ENCODE measurements around the gene C11orf21.
A peak's percentile ranks its signal among the peaks of the same experiment; 100 is the strongest.

Gene C11orf21

DNA sequence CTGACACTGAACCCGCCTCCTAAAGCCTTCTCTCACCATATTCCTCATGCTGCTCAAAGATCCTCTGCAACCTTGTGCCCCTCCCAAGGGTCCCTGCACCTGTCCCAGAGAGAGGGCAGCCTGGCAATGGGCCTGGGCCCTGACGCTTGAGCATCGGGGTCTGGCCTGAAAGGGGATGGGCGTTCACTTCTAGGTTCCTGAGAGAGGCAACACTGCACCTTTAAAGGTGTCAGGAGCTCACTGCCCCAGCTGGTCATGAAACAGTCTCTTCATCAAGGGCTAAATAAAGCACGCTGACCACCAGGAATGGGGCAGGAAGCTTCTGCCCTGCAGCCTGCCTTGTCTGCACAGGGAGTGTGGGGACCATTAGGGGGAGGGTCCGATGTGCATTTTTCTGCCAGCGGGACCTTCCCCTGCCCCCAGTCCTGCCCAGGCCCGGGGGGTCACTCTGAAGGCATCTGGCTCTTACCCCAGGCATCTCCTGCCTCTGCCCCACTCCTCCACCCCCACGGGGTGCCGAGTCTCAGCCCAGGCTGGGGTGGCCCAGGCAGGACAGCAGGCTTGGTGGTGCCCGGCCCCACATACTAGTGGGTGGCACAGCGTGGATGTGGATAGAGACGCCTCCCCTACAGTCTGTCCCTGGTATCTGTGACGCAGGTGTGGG, 3.5 kb downstream of the C11orf21 start:
- TF ChIP-seq EZH2phosphoT487 (IDR thresholded peaks at IDR 0.05; ENCODE audit: borderline replicate concordance) = no peak
- TF ChIP-seq, protein P1, sequence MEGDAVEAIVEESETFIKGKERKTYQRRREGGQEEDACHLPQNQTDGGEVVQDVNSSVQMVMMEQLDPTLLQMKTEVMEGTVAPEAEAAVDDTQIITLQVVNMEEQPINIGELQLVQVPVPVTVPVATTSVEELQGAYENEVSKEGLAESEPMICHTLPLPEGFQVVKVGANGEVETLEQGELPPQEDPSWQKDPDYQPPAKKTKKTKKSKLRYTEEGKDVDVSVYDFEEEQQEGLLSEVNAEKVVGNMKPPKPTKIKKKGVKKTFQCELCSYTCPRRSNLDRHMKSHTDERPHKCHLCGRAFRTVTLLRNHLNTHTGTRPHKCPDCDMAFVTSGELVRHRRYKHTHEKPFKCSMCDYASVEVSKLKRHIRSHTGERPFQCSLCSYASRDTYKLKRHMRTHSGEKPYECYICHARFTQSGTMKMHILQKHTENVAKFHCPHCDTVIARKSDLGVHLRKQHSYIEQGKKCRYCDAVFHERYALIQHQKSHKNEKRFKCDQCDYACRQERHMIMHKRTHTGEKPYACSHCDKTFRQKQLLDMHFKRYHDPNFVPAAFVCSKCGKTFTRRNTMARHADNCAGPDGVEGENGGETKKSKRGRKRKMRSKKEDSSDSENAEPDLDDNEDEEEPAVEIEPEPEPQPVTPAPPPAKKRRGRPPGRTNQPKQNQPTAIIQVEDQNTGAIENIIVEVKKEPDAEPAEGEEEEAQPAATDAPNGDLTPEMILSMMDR (conservative IDR thresholded peaks at IDR 0.05; ENCODE audit: low read length) = no peak
- Histone ChIP-seq H3K4me1 (ENCODE audit: insufficient read depth, low read length, poor library complexity, severe bottlenecking) (peaks cover 19% of the 10 kb centered on the region), H2AFZ (ENCODE audit: low read length) (no peak overlapping the region), H3K4me2 (ENCODE audit: low read depth, low read length, poor library complexity, severe bottlenecking) (peak overlapping the region; percentile 84), H3K9ac (ENCODE audit: low read depth, low read length, poor library complexity, severe bottlenecking) (peak overlapping the region; percentile 60), H3K4me3 (ENCODE audit: low read length, poor library complexity, severe bottlenecking) (no peak overlapping the region), H3K79me2 (ENCODE audit: insufficient read depth, low read length) (peaks cover 42% of the 10 kb centered on the region), H3K9me2 (replicated peaks; ENCODE audit: low read depth, low read length) (no peaks in the 10 kb centered on the region), H3K9me3 (ENCODE audit: insufficient read depth, low read depth, low read length) (no peaks in the 10 kb centered on the region), H4K20me1 (ENCODE audit: insufficient read depth, low read length, poor library complexity, severe bottlenecking) (peaks cover 13% of the 10 kb centered on the region), H3F3A (ENCODE audit: low read depth) (peaks cover 4% of the 10 kb centered on the region), H3K27me3 (ENCODE audit: insufficient read depth, low read length, poor library complexity, severe bottlenecking) (no peaks in the 10 kb centered on the region), H3K36me3 (ENCODE audit: insufficient read depth, low read length) (peaks cover 9% of the 10 kb centered on the region; the same call in 1 of the 2 replicates)

DNA sequence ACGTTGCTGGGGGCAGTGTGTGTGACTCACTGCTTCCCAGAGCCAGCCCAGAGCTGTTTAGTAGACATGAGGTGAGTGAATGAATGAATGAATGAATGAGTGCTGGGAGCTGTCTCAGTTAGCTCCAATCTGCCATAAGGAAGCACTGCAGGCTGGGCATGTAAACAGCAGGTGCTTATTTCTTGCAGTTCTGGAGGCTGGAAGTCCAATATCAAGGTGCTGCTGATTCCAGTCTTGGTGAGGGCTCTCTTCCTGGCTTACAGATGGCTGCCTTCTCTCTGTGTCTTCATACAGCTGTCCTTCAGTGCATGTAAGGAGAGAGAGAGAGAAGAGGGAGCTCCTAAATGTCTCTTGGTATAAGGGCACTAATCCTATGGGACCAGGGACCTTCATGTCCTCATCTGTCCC, 4.1 kb downstream of the C11orf21 start:
- H3K27me3 ChIP-seq (ENCODE audit: insufficient read depth, low read length, poor library complexity, severe bottlenecking) = no peaks in the 10 kb centered on the region
- no peak overlapping the region for H3K4me2 ChIP-seq (ENCODE audit: low read depth, low read length, poor library complexity, severe bottlenecking)
- H3K4me3 ChIP-seq (ENCODE audit: low read length, poor library complexity, severe bottlenecking) = no peak overlapping the region
- peaks cover 13% of the 10 kb centered on the region for H4K20me1 ChIP-seq (ENCODE audit: insufficient read depth, low read length, poor library complexity, severe bottlenecking)
- no peak overlapping the region for H3K9ac ChIP-seq (ENCODE audit: low read depth, low read length, poor library complexity, severe bottlenecking)
- no peak overlapping the region for H2AFZ ChIP-seq (ENCODE audit: low read length)
- H3K9me3 ChIP-seq (ENCODE audit: insufficient read depth, low read depth, low read length) = no peaks in the 10 kb centered on the region
- TF ChIP-seq, protein P1 (conservative IDR thresholded peaks at IDR 0.05; ENCODE audit: low read length) = no peak
- no peak for TF ChIP-seq EZH2phosphoT487 (IDR thresholded peaks at IDR 0.05; ENCODE audit: borderline replicate concordance)
- H3K79me2 ChIP-seq (ENCODE audit: insufficient read depth, low read length) = peaks cover 35% of the 10 kb centered on the region
- peaks cover 4% of the 10 kb centered on the region for H3F3A ChIP-seq (ENCODE audit: low read depth)
- peaks cover 18% of the 10 kb centered on the region for H3K4me1 ChIP-seq (ENCODE audit: insufficient read depth, low read length, poor library complexity, severe bottlenecking)
- H3K36me3 ChIP-seq (ENCODE audit: insufficient read depth, low read length) = peaks cover 9% of the 10 kb centered on the region; the same call in 1 of the 2 replicates
- no peaks in the 10 kb centered on the region for H3K9me2 ChIP-seq (replicated peaks; ENCODE audit: low read depth, low read length)

DNA sequence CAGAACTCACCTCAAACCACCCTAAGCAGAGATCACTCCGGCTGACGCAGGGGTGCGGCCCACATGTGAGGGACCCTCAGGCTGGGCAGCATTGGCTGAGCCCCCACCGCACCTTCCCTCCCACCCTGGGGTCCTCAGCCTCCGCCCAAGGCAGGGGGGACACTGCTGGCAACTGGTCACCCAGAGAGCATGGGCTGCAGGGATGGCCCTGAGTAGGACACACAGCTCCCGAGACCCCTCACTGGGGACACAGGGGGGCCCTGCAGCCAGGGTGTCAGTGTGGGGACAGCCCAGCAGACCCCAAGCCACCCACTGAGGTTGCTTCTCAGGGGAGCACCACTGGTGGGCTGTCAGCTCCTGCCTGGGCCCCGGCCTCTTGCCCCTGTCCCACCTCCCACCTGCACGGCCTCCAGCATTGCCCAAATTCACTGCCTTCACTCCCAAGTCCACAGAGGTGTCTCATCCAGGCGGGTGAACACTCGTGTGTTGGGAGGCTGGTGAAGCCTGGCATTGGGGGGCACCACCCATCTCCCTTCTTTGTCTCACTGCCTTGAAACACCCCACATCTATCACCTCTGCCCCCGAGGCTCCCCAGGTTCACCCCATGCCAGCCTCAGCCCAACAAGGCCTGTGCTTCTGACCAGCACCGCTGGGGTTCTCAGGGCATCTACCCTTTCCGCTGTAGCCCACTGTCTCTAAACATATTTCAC, 4.7 kb downstream of the C11orf21 start:
- Histone ChIP-seq H3K4me3 (ENCODE audit: low read length, poor library complexity, severe bottlenecking) (no peak overlapping the region), H3K9me3 (ENCODE audit: insufficient read depth, low read depth, low read length) (no peaks in the 10 kb centered on the region), H4K20me1 (ENCODE audit: insufficient read depth, low read length, poor library complexity, severe bottlenecking) (peaks cover 13% of the 10 kb centered on the region), H2AFZ (ENCODE audit: low read length) (no peak overlapping the region), H3K9ac (ENCODE audit: low read depth, low read length, poor library complexity, severe bottlenecking) (no peak overlapping the region), H3K36me3 (ENCODE audit: insufficient read depth, low read length) (peaks cover 9% of the 10 kb centered on the region; the same call in 1 of the 2 replicates), H3K4me2 (ENCODE audit: low read depth, low read length, poor library complexity, severe bottlenecking) (no peak overlapping the region), H3F3A (ENCODE audit: low read depth) (peaks cover 4% of the 10 kb centered on the region), H3K79me2 (ENCODE audit: insufficient read depth, low read length) (peaks cover 30% of the 10 kb centered on the region), H3K27me3 (ENCODE audit: insufficient read depth, low read length, poor library complexity, severe bottlenecking) (no peaks in the 10 kb centered on the region), H3K9me2 (replicated peaks; ENCODE audit: low read depth, low read length) (no peaks in the 10 kb centered on the region), H3K4me1 (ENCODE audit: insufficient read depth, low read length, poor library complexity, severe bottlenecking) (peaks cover 18% of the 10 kb centered on the region)
- TF ChIP-seq, protein P1 (conservative IDR thresholded peaks at IDR 0.05; ENCODE audit: low read length) = no peak
- TF ChIP-seq EZH2phosphoT487 (IDR thresholded peaks at IDR 0.05; ENCODE audit: borderline replicate concordance) = no peak
